Measurements from ENCODE around the gene IARS1. TPM values are rescaled to one million over a fixed set of nuclear protein-coding genes. Genes with fewer than 3 reads are reported as not detected.
A peak's percentile ranks its signal among the peaks of the same experiment; 100 is the strongest.

Gene IARS1
- total RNA-seq, 1 donor from 2014 or later: 63.8 TPM

DNA sequence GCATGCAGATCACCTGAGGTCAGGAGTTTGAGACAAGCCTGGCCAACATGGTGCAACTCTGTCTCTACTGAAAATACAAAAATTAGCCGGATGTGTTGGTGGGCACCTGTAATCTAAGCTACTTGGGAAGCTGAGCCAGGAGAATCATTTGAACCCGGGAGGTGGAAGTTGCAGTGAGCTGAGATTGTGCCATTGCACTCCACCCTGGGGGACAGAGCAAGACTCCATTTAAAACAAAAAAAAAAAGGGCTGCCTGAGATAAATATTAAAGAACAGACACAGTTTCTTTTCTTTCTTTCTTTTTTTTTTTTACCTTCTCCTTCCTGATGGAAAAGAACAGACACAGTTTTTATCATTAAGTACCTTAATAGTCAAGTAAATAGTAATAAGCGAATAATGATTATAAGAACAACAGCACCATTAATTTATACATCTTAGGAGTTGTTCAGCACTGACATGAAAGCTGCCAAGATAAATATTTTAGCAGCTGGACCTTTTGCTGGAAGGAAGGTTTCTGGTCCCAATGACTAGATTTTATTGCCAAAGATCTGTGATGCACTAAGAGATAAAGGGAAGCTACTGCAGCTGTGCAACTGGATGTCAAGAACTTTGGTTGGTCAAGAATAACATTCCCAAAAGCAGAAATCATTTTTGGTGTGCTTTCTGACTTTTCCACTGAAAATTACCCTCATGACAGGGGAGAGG lies 39.2 kb upstream of the IARS1 start:
- Histone ChIP-seq H3K27me3 (no peaks in the 10 kb centered on the region), H3K27ac (no peak overlapping the region), H3K36me3 (no peaks in the 10 kb centered on the region), H3K4me3 (no peak overlapping the region), H3K9me3 (no peaks in the 10 kb centered on the region), H3K4me1 (no peaks in the 10 kb centered on the region)
- TF ChIP-seq, protein P1, sequence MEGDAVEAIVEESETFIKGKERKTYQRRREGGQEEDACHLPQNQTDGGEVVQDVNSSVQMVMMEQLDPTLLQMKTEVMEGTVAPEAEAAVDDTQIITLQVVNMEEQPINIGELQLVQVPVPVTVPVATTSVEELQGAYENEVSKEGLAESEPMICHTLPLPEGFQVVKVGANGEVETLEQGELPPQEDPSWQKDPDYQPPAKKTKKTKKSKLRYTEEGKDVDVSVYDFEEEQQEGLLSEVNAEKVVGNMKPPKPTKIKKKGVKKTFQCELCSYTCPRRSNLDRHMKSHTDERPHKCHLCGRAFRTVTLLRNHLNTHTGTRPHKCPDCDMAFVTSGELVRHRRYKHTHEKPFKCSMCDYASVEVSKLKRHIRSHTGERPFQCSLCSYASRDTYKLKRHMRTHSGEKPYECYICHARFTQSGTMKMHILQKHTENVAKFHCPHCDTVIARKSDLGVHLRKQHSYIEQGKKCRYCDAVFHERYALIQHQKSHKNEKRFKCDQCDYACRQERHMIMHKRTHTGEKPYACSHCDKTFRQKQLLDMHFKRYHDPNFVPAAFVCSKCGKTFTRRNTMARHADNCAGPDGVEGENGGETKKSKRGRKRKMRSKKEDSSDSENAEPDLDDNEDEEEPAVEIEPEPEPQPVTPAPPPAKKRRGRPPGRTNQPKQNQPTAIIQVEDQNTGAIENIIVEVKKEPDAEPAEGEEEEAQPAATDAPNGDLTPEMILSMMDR (IDR thresholded peaks at IDR 0.05): no peak
- no peak for TF ChIP-seq POLR2AphosphoS5 (IDR thresholded peaks at IDR 0.05; ENCODE audit: insufficient read depth in 1 of 2, low read depth in 1 of 2)
- no peak for TF ChIP-seq POLR2A (IDR thresholded peaks at IDR 0.05)
- no peak for DNase-seq (ENCODE audit: extremely low spot score in 2 of 2)
- intact Hi-C loops (cut with DNase I): no loop called here

DNA sequence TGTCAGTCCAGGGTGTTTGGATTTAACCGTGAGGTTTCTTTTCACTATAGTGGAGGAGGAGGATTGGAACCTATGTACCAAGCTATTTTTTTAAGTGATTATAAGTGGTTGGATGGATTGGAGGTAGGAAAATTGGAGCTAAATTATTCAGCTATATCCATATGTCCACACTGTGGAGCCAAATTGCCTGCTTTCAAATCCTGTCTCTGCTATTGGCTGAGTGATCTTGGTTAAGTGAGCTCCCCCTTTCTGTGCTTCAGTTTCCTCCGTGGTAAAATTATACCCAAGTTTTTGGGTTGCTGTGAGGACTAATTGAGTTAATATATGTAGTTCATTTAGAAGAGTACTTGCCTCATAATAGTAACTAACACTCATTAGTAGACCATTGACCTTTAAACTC lies 34.7 kb upstream of the IARS1 start:
- DNase-seq (ENCODE audit: extremely low spot score in 2 of 2): no peak
- H3K27me3 ChIP-seq: no peaks in the 10 kb centered on the region
- intact Hi-C loops (cut with DNase I): no loop called here
- H3K36me3 ChIP-seq: no peaks in the 10 kb centered on the region
- TF ChIP-seq POLR2AphosphoS5 (IDR thresholded peaks at IDR 0.05; ENCODE audit: insufficient read depth in 1 of 2, low read depth in 1 of 2) (no peak), POLR2A (IDR thresholded peaks at IDR 0.05) (no peak)
- TF ChIP-seq, protein P1 (IDR thresholded peaks at IDR 0.05): no peak
- no peaks in the 10 kb centered on the region for H3K9me3 ChIP-seq
- H3K4me1 ChIP-seq: peaks cover 28% of the 10 kb centered on the region
- H3K4me3 ChIP-seq: no peak overlapping the region
- H3K27ac ChIP-seq: no peak overlapping the region

DNA sequence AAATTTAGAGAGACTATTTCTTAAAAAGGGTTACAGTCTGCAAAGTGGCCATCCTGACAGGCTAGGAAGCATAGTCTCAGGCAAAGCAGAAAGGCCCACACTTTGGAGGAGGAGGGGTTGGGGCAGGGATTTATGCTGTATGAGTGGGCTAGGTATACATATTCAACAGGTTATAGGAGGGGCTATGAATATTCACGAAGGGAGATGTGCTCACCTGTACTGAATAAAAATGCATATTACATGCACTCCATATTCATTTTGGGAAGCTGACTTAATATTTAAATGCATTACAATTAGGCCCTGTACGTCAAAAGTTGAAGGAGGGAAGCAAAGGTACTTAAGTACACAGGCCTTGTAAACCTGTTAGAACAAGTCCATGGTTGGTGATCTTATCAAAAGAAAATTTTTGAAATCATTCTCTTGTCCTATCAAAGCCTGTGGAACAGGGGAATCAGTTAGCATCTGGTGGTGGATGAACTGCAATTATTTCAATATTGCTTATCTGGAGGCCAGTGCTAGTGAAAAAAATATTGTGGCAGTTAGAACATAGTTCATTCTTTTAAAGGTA lies 33.9 kb upstream of the IARS1 start:
- H3K36me3 ChIP-seq: peaks cover 0 to 4% of the 10 kb centered on the region in 2 donors
- H3K4me1 ChIP-seq: peaks cover 29% of the 10 kb centered on the region
- TF ChIP-seq, protein P1 (IDR thresholded peaks at IDR 0.05): no peak
- TF ChIP-seq POLR2A (IDR thresholded peaks at IDR 0.05): no peak
- TF ChIP-seq POLR2AphosphoS5 (IDR thresholded peaks at IDR 0.05; ENCODE audit: insufficient read depth in 1 of 2, low read depth in 1 of 2): no peak
- intact Hi-C loops (cut with DNase I): no loop called here
- no peak overlapping the region for H3K27ac ChIP-seq
- H3K9me3 ChIP-seq: no peaks in the 10 kb centered on the region
- H3K4me3 ChIP-seq: no peak overlapping the region
- no peaks in the 10 kb centered on the region for H3K27me3 ChIP-seq
- DNase-seq (ENCODE audit: extremely low spot score in 2 of 2): no peak

DNA sequence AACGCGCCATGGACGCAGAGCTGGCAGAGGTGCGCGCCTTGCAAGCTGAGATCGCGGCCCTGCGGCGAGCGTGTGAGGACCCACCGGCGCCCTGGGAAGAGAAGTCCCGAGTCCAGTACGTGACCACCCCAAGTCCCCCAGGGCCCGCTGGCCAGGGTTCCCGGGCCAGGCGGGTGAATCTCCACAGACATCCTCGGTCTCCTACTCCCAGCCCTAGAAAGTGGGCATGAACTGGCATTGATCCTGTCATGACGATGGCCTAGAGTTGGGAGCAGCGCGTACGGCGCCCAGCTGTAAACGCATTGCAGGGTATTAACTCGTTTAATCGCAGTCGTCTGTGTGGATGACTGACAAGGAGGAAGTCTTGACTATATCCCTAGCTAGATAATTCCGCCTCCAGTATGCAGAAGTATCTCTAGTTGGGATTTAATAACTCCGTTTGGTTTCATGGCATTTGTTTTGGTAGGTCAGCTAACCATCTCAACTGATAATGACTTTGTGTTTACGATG lies 32.5 kb upstream of the IARS1 start:
- Histone ChIP-seq H3K9me3 (no peaks in the 10 kb centered on the region), H3K36me3 (peaks cover 0 to 18% of the 10 kb centered on the region in 2 donors), H3K27ac (peak overlapping the region; percentile 93), H3K4me3 (peak overlapping the region; percentile 70 to 80), H3K4me1 (peaks cover 29% of the 10 kb centered on the region), H3K27me3 (no peaks in the 10 kb centered on the region)
- DNase-seq (ENCODE audit: extremely low spot score in 2 of 2): peak in 1 of 2 donors; percentile 88
- intact Hi-C loops (cut with DNase I): no loop called here
- TF ChIP-seq POLR2A (IDR thresholded peaks at IDR 0.05) (no peak), POLR2AphosphoS5 (IDR thresholded peaks at IDR 0.05; ENCODE audit: insufficient read depth in 1 of 2, low read depth in 1 of 2) (no peak)
- TF ChIP-seq, protein P1 (IDR thresholded peaks at IDR 0.05): no peak

Measured in vagina (tissue), 2 donors.